ENCODE results near the gene CDC25A. TPM values are rescaled to one million over a fixed set of nuclear protein-coding genes. Genes with fewer than 3 reads are reported as not detected.

The CDC25A gene
- total RNA-seq (2021; ENCODE audit: unreplicated experiment) (12.8 TPM), Bru-seq, nascent RNA (percentile 76 among the genes with signal in this experiment), BruChase-seq, experiment 1, labeled RNA remaining after a 2-hour chase (percentile 77 among the genes with signal in this experiment), BruChase-seq, experiment 2, labeled RNA remaining after a 6-hour chase (percentile 65 among the genes with signal in this experiment)
- polyA plus RNA-seq (2012; ENCODE audit: insufficient read length): 3.5 TPM
- long read RNA-seq, transcript CDC25A-201 (15 exons, 3,783 nt): major isoform, 6 of 30 reads
- long read RNA-seq, partial matches to known transcripts: 11 of 30 reads
- long read RNA-seq, other reads (novel, unspliced or antisense): 11 of 30 reads

DNA sequence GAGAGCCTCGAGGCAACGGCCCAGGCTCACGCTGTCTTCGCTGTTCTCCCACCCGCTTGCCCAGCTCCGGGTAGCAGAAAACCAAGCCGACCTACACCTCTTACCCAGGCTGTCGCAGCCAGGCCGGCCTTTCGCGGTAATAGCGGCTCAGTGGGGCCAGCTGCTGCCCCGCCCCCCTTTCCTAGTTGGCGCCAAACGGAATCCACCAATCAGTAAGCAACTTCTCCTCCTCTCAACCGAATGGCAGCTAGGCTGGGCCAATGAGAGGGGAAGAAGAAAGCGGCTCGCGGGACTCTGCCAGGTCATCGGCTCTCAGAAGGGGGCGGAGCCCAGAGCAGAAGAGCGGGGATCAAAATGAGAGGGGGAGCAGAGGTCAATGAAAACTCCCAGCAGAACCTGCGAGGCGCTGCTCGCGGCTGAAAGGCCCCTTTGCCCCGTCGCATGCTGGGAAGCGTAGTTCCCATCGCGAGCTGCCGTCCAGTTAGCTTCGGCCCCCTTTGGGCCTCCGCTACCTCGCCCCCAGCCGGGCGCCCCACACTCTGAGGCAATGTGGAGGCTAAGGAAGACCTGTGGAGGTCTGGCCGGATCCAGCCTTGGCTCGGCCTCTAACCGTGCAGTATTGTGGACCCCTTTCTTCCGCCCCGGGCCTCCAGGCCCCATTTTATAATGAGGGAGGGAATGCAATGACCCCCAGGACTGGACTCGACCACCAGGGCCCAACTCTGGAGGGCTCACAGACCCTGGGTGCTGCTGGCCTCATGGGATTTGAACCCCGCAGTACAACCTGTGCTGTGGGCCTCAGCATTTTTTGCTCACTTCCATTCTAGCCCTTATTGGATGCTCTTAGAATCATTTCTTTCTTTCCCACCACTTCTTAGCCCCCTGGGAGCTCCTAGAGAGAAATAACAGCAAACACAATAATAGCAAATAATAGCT, at the start of gene CDC25A:
TSS of gene CDC25A (minus strand) at position 152 of the 936 bp plus-strand sequence. CDS start 470 bp downstream, outside the sequence.
- ATAC-seq (peak; percentile 99), DNase-seq (ENCODE audit: low read depth, low spot score) (peak; percentile 86)
- Histone ChIP-seq H3K27ac (ENCODE audit: low read length) (peak within 1 kb of the TSS; percentile 81), H3K4me3 (ENCODE audit: low read depth in 2 of 2, low read length in 2 of 2) (peak within 1 kb of the TSS; percentile 59 to 71), H3K9me3 (ENCODE audit: control insufficient read depth, insufficient read depth, low read depth, low read length) (no peaks in the 10 kb centered on the region), H3K4me1 (ENCODE audit: control insufficient read depth, insufficient read depth, low read length) (peaks cover 4% of the 10 kb centered on the region; the same call in 1 of the 2 replicates), H3K36me3 (ENCODE audit: control insufficient read depth, insufficient read depth, low read length) (peaks cover 12% of the 10 kb centered on the region), H3K27me3 (ENCODE audit: control insufficient read depth, insufficient read depth, low read length) (no peaks in the 10 kb centered on the region)
- in situ Hi-C loops (cut with HindIII; ENCODE audit: low pct_unique_long_range_greater_than_20kb, low sequenced_read_pairs): no loop called here
- CTCF ChIA-PET: interaction anchor here (0.6 to 0.9 kb wide), 3 partner anchors 132 to 247 kb away, joined by 3 to 7 read pairs (median 5); no protein-coding TSS in a partner anchor
- no TSS peak for BruUV-seq (replicated peaks)
- no peak for TF ChIP-seq TCF7L2 (IDR thresholded peaks at IDR 0.05; ENCODE audit: low read depth, low read length)
- TF ChIP-seq SIN3A (IDR thresholded peaks at IDR 0.05; ENCODE audit: borderline replicate concordance, insufficient read depth, low read depth, low read length): peak; percentile 96
- TF ChIP-seq POLR2AphosphoS5 (IDR thresholded peaks at IDR 0.05; ENCODE audit: low read depth, low read length): peak; percentile 56; the same call in 1 of the 2 replicates
- TF ChIP-seq, protein P1, sequence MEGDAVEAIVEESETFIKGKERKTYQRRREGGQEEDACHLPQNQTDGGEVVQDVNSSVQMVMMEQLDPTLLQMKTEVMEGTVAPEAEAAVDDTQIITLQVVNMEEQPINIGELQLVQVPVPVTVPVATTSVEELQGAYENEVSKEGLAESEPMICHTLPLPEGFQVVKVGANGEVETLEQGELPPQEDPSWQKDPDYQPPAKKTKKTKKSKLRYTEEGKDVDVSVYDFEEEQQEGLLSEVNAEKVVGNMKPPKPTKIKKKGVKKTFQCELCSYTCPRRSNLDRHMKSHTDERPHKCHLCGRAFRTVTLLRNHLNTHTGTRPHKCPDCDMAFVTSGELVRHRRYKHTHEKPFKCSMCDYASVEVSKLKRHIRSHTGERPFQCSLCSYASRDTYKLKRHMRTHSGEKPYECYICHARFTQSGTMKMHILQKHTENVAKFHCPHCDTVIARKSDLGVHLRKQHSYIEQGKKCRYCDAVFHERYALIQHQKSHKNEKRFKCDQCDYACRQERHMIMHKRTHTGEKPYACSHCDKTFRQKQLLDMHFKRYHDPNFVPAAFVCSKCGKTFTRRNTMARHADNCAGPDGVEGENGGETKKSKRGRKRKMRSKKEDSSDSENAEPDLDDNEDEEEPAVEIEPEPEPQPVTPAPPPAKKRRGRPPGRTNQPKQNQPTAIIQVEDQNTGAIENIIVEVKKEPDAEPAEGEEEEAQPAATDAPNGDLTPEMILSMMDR (IDR thresholded peaks at IDR 0.05): no peak
- POLR2A ChIA-PET: no interaction called here
- intact Hi-C loops (cut with micrococcal nuclease; ENCODE audit: unreplicated experiment): no loop called here

DNA sequence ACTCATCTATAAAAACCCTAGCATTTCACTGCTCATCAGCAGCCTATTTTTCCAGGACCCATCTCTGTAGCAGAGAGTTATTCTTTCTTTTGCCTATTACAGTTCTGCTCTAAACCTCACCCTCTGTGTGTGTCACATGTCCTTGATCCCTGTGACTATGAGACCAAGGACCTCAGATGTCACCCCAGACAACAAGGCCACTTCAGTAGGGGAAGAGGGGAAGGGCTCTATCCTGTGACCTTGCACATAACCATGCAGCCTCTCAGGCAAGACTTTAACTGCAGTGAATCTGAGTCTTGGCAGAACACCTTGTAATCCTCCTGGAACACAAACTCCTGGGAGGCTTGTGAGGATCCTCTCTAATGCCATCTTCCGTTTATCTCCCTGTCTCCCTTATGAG, 48.3 kb upstream of the CDC25A start:
- H3K27ac ChIP-seq (ENCODE audit: low read length): no peak overlapping the region
- H3K4me1 ChIP-seq (ENCODE audit: control insufficient read depth, insufficient read depth, low read length): no peaks in the 10 kb centered on the region
- H3K36me3 ChIP-seq (ENCODE audit: control insufficient read depth, insufficient read depth, low read length): no peaks in the 10 kb centered on the region
- in situ Hi-C loops (cut with HindIII; ENCODE audit: low pct_unique_long_range_greater_than_20kb, low sequenced_read_pairs) (no loop called here), intact Hi-C loops (cut with micrococcal nuclease; ENCODE audit: unreplicated experiment) (no loop called here)
- POLR2A ChIA-PET: no interaction called here
- DNase-seq (ENCODE audit: low read depth, low spot score): no peak
- no peaks in the 10 kb centered on the region for H3K9me3 ChIP-seq (ENCODE audit: control insufficient read depth, insufficient read depth, low read depth, low read length)
- ATAC-seq: no peak
- H3K27me3 ChIP-seq (ENCODE audit: control insufficient read depth, insufficient read depth, low read length): no peaks in the 10 kb centered on the region
- CTCF ChIA-PET: no interaction called here
- no peak for TF ChIP-seq POLR2AphosphoS5 (IDR thresholded peaks at IDR 0.05; ENCODE audit: low read depth, low read length)
- no peak overlapping the region for H3K4me3 ChIP-seq (ENCODE audit: low read depth in 2 of 2, low read length in 2 of 2)
- BruUV-seq (replicated peaks): no TSS peak

DNA sequence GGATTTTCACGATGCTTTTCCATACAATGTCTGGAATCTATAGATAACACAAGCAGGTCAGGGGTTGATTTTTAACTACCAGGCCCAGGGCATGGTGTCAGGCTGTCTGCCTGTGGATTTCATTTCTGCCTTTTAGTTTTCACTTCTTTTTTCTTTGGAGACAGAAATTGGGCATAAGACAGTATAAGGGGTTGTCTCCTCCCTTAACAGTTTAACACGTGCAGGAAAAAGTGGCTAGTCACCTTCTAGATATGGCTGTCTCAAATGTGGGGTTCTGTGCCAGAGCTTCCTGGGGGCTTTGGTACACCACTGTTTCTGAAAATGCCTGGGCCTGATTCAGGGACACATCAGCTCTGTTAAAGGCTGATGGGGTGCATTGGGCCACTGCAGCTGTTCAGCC, 45.3 kb upstream of the CDC25A start:
- ATAC-seq: no peak
- H3K27me3 ChIP-seq (ENCODE audit: control insufficient read depth, insufficient read depth, low read length): no peaks in the 10 kb centered on the region
- intact Hi-C loops (cut with micrococcal nuclease; ENCODE audit: unreplicated experiment) (no loop called here), in situ Hi-C loops (cut with HindIII; ENCODE audit: low pct_unique_long_range_greater_than_20kb, low sequenced_read_pairs) (no loop called here)
- no peaks in the 10 kb centered on the region for H3K4me1 ChIP-seq (ENCODE audit: control insufficient read depth, insufficient read depth, low read length)
- CTCF ChIA-PET: no interaction called here
- no peaks in the 10 kb centered on the region for H3K9me3 ChIP-seq (ENCODE audit: control insufficient read depth, insufficient read depth, low read depth, low read length)
- BruUV-seq (replicated peaks): no TSS peak
- no peak overlapping the region for H3K4me3 ChIP-seq (ENCODE audit: low read depth in 2 of 2, low read length in 2 of 2)
- POLR2A ChIA-PET: no interaction called here
- H3K36me3 ChIP-seq (ENCODE audit: control insufficient read depth, insufficient read depth, low read length): no peaks in the 10 kb centered on the region
- TF ChIP-seq TCF7L2 (IDR thresholded peaks at IDR 0.05; ENCODE audit: low read depth, low read length): no peak
- TF ChIP-seq, protein P1 (IDR thresholded peaks at IDR 0.05): no peak
- TF ChIP-seq POLR2AphosphoS5 (IDR thresholded peaks at IDR 0.05; ENCODE audit: low read depth, low read length): no peak
- TF ChIP-seq, protein P2, sequence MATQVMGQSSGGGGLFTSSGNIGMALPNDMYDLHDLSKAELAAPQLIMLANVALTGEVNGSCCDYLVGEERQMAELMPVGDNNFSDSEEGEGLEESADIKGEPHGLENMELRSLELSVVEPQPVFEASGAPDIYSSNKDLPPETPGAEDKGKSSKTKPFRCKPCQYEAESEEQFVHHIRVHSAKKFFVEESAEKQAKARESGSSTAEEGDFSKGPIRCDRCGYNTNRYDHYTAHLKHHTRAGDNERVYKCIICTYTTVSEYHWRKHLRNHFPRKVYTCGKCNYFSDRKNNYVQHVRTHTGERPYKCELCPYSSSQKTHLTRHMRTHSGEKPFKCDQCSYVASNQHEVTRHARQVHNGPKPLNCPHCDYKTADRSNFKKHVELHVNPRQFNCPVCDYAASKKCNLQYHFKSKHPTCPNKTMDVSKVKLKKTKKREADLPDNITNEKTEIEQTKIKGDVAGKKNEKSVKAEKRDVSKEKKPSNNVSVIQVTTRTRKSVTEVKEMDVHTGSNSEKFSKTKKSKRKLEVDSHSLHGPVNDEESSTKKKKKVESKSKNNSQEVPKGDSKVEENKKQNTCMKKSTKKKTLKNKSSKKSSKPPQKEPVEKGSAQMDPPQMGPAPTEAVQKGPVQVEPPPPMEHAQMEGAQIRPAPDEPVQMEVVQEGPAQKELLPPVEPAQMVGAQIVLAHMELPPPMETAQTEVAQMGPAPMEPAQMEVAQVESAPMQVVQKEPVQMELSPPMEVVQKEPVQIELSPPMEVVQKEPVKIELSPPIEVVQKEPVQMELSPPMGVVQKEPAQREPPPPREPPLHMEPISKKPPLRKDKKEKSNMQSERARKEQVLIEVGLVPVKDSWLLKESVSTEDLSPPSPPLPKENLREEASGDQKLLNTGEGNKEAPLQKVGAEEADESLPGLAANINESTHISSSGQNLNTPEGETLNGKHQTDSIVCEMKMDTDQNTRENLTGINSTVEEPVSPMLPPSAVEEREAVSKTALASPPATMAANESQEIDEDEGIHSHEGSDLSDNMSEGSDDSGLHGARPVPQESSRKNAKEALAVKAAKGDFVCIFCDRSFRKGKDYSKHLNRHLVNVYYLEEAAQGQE (IDR thresholded peaks at IDR 0.05; ENCODE audit: insufficient read depth in 1 of 2, low read depth in 2 of 2, low read length in 1 of 2): no peak
- TF ChIP-seq SIN3A (IDR thresholded peaks at IDR 0.05; ENCODE audit: borderline replicate concordance, insufficient read depth, low read depth, low read length): no peak
- DNase-seq (ENCODE audit: low read depth, low spot score): no peak
- H3K27ac ChIP-seq (ENCODE audit: low read length): no peak overlapping the region

Data from Panc1 (cell line).